NCI-H82 treated with DMSO at 0.1 percent for 48 hours (cell line): ENCODE results near the gene NGEF.

Experiments
- DNase-seq: peaks from one replicate; lab custom pipeline; 2025; ENCODE audit not compliant: unreplicated experiment; lab: John Stamatoyannopoulos, UW

Gene NGEF

DNA sequence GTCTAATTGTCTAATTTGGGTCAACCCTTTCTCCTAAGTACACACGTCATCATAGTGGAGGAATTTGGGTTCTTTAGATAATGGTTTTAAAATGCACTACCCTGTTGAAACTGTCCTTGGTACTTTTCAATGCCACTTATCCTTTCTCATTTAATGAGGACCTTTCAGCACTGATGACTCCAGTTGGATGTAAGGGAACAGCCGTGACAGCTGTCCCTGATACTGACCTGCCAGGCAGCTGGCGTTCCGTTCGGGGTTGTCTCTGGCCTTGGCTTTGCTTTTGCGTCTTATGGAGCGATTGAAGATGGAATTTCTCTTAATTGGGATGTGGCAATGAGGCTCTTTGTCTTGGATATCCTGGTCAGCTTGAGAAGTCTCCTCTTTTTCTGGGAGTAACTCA, 38.7 kb downstream of the NGEF start:
- no peak for DNase-seq

DNA sequence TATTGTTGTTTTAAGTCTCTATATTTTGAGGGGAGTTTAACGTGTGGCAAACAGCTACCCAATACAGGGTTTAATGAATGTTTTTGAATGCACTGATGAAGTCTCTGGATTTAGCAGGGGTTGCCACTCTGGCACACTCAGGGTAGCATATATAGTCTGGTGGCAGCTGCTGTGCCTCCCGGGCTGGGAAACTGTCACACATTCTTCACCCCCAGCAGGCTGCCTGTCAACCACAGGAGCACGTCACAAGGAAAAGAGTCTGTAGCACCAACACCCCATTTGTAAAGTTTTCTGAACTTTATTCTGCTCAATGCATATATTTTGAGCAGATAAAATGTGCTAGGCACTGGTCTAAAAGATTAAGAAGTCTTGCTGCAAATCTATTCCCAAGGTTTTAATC, 39.3 kb downstream of the NGEF start:
- no peak for DNase-seq

DNA sequence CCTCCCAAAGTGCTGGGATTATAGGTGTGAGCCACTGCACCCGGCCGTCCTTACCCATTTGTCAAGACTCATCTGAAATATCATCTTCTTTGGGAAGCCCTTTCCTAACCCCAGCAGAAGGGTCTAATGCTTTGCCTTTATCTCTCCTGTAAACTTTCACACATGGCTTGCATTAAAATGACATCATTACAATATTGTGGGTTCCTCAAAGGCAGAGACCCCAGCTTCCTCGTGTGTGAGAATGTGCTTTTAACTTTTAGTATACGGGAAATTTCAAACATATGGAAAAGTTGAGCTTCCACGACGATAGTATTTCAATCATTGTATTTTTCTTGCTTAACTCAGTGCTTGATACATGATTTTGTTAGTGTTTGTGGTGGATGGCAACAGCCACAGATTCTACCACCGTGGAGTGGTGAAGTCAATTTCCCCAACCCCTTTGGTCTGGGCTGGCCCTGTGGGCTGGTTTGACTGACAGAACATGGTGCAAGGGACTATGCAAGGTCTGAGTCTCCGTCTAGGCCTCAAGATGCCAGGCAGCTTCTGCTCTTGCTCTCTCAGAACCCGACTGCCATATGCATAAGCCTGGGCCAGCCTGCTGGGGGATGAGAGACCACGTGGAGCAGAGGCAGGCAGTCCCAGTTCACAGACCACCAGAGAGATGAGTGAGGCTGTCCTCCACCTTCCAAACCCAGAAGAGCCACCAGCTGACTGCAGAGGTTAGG, 39.9 kb downstream of the NGEF start:
- DNase-seq, result no peak

DNA sequence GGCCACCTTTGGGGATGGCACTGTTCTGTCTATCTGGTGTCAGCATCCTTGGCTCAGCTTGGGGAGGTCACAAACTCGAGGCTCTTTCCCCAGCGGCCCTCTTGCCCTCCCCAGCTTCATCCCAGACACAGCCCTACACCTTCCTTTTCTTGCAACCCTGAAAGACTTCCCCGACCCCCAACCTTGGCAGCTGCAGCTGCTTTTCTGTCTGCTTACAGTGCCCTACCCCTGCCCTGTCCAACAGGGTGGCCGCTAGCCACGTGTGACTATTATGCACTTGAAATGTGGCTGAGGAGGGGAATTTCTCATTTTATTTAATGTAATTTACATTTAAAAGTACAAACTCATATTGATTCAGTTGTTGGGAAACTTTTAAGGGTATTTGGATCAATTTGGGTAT, 41.3 kb downstream of the NGEF start:
- no peak for DNase-seq

DNA sequence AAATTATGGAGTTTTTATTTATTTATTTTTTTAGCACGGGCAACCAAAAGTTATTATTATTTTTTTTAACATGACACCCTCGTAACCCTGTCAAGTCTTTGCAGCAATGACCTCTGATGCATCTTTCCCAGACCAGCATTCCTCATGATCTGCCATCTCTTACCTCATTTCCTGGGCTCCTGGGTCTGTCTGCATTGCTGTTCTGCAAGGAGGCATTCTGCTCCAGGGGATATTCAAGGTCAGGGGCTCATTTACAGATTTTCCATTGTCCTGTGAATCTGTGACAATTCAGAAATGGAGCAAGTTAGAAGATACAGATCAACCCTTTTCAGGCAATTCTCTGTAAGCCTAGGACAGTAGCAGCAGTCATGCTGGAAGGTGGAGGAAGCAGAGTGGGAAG, 43.0 kb downstream of the NGEF start:
- DNase-seq, result no peak

DNA sequence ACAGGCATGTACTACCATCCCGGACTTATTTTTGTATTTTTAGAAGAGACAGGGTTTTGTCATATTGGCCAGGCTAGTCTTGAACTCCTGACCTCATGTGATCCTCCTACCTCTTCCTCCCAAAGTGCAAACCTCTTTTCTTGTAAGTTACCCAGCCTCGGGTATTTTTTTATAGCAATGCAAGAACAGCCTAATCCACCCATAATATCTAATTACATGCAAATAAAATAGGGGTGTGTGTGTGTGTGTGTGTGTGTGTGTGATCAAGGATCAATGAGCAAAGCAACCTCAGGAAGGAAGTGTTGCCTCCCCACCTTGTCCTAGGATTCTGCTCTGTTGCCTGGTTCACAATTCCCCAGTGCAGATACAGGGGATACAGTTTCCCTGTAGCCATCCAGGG, 45.6 kb downstream of the NGEF start:
- no peak for DNase-seq

DNA sequence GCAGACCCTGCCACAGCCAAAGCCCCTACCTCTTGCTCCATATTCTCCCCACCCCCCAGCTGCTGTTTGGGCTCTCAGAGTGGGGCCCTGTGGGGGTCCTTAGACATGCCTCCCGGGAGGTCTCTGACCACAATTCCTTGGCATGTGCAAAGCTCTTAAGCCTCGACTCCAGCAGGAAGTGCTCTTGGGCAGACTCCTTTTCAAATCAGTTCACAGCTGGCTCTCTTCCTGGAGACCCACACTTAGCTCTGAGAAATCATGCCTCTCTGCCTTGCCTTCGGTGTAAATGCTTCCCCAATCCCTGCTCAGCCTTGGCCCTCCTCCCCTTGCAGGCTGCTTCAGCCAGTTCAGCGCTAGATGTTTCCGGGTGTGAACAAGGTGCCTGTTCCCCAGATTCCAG, 46.9 kb downstream of the NGEF start:
- DNase-seq, result no peak

DNA sequence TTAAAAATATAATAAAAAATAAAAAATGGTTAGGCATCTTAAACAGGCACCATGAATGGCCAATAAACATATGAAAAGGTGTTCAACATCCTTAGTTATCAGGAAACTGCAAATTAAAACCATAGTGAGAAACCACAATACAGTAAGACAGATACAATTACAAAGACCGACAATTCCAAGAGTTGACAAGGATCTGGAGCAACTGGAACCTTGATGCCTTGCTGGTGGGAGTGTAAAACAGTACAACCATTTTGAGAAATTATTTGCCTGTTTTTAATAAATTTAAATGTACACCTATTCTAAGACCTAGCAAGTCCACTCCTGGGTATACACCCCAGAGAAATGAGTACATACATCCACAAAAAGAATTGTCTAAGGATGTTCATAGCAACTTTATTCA, 49.1 kb downstream of the NGEF start:
- DNase-seq, result no peak

DNA sequence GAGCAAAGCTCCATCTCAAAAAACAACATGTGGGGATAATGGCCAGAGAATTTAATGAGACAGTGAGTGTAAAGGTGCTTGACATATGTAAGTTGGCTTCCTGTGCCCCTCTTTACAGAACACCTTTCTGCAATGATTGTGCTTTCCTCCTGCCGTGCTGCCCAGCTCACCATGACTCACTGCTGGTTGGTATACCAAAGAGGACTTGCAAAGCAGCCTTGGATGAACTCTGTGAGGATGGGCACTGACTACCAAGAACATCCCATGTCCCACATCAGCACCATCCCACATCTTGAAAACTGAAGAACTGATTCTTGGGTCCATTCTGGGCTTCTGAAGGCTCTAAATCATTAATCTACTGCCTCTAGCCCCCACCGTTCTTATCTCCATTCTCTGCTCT, 52.2 kb downstream of the NGEF start:
- DNase-seq, result no peak

DNA sequence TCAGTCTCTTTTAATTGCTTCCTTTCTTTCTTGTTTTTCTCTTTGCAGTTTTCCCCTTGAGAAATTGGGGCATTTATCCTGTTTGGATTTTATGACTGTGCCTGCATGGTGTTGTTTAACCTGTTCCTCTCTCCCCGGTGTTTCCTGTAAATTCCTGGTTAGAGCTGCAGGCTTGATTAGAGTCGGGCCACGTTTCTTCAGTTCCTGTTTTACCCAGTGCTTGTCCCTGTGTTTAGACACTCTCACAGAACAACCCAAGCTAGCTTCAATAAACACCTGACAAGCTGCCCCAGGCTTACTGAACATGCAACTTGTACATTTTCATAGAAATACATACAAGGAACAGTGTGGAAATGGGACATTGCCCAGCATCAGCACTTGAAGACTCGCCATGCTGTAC, 53.9 kb downstream of the NGEF start:
- no peak for DNase-seq

DNA sequence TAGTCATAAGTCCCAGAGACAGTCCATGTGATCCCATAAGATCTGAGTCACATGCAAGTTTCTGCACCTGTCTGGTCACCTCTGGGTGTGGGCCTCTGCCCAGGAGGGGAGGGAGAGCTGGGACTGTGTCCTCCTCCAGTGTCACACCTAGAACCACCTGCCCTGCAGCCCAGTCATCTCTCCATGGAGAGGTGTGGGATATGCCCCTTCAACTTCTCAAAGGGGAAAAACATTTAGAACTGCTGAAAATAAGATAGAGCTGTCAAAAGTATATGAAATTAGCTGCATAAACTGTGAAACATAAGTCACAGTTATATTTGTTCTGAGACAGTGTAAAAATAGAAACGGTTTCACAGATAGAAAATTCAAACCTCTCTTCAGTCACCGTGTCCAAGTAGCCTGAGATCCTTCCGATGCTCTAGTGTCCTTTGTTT, 55.4 kb downstream of the NGEF start:
- DNase-seq, result no peak

DNA sequence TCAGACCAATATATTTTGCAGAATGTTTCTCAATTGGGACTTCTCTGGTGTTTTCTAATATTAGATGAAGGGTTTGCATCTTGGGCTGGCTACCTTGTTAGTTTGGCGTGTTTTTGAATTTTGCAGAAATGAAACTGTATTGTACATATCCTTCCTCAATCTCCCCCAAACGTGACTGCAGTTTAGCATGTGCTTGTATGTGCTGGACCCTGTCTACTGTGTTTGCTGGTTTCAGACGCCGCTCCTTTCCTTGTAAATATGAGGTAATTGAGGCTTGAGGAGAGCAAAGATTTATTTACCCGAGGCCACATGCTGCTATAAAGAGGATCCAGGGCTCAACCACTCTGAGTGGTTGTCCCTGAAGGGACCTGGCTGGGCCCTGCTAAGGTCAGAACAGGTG, 57.2 kb downstream of the NGEF start:
- DNase-seq, result no peak

DNA sequence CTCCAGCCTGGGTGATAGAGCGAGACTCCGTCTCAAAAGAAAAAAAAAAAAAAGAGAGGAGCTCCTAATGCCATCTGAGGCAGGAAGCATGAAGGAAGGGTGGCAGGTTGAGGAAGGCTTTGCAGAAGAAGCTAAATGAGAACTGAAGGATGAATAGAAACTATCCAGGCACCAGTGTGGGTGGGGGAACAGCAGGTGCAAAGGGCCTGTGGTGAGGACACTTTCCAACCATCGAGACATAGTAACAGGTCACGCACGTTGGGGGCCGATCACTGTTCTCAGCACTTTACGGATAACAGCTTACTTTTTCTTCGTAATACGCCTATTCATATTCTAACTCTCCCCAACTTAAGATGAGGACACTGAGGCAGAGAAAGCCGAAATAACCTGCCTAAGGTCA, 58.4 kb downstream of the NGEF start:
- no peak for DNase-seq

DNA sequence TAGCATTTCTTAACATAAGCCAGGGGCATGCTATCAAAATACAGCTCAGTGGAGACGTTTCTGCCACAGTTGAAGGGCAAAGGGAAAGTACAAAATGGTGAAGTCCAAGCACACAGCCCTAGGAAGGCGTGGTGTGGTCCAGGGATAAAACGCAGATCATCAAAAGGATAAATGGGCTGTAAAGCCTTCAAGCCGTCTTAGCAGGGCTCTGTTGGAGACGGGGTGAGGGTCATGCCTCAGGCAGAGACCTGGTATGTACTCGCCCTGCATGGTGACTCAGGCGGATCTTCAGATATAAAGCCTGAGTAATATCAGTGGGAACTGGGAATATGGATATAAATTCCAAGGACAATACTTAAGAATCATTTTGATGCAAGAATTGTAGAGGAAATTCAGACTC, 61.2 kb downstream of the NGEF start:
- no peak for DNase-seq

DNA sequence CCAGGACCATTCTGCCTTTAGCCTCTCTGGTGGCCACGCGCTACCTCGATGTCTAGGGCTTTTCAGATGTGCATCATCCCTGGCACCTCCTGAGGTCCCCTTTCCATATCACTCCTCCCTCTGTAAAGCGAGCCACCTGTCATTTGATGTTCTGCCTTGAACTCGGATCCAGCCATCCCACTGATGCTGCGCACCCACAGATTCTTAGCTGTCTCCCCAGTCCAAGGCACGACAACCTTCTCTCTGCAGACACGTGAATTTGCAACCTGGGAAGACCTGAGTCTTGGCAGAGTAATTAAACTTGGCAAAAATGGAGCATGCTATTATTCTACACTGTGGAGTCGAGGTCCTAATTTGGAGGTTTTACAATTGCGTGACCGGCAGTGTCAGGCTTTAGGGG, 61.9 kb downstream of the NGEF start:
- DNase-seq, result no peak

DNA sequence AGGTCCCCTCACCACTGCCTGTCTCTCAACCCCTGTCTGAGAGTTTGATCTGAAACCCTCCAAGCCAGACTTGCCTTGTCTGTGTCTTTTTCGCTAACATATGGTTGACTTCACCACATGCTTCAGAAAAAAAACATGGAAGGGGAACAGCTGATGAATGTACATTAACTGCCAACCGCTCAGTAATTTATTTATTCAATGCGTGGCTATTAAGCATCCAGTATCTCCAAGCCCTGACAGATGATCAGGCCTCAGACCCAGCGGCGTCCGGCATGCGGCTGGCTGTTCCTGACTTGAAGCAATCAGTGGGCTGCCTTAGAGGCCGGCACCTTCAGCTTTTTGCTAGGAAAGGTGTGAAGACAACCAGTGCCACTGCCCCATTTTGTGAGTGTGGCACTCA, 62.3 kb downstream of the NGEF start:
- DNase-seq, result no peak

DNA sequence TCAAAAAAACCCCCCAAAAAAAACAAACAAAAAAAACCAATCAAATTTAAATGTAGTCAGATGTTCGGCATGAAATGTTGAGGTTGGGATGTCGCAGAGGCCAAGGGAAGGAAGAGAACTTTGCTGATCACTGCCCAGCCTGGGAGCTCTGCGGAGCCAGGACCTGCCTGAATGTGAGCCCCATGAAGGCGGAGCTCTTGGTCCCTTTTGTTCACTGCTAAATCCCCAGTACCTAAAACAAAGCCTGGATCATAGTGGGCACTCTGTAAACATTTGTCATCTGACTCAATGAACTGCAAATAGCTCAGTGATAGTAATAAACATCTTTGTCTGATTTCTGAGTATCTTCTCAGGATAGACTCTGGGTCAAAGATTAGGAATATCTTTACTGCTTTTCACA, 64.0 kb downstream of the NGEF start:
- no peak for DNase-seq

DNA sequence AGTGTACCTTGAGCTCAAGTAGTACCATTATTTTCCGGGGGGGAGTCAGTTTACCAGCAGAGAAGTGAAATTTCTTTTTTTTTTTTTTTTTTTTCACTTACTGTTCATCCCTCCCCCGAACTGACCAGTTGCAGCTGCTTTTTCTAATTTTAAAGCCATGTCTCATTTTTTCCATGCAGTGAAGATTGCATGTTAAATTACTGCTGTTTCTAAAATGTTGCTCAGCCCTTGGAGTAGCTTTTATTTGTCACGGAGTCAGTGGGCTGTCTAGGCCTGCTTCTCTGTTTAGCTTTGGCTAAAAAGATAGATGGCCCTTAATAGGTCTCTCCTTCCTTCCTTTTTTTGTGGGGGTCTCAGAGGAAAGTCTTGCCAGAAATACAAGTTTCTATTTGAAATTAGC, 70.2 kb downstream of the NGEF start:
- DNase-seq, result no peak

DNA sequence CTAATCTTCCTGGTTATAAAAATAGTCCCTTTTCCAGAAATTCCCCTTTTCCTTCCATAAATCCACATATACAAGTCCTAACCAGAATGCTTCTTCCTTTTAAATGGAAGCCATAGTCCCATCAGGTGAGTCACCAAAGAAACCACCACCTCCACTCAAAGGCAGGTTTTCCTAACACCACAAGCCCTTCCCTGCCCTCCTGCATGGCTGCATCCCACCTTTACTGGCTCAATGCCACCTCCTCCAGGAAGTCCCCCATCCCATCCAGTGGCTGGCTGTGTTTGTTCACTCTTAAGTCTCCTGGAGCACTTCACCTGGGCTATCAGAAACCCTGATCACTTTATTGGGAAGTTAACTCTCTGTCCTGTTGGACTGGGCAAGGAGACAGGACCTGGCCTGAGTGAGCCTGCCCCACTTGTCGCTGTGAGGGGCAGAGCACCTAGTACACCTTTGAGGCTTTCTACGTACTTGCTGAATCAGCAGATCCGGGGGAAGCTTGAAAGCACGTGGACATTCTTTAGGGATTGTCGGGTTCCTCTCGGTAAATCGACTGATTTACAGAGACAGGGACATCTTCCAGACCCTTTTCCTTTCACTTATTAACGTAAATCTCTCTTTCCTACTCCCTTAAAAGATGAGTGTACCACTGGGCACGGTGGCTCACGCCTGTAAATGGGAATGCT, 71.0 kb downstream of the NGEF start:
- no peak for DNase-seq

DNA sequence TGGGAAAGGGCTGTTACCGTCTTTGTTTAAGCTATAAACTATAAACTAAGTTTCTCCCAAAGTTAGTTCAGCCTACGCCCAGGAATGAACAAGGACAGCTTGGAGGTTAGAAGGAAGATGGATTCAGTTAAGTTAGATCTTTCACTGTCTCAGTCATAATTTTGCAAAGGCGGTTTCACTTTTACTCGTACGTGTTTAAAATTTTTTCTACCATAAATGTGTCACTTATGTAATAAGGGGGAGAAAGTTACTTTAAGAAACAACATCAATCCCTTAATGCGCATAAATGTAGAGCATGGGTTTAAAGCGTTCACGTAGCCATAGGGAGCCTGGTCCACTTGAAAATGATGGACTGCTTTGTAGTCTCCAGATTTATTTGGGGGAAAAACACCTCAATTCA, 71.7 kb downstream of the NGEF start:
- no peak for DNase-seq

DNA sequence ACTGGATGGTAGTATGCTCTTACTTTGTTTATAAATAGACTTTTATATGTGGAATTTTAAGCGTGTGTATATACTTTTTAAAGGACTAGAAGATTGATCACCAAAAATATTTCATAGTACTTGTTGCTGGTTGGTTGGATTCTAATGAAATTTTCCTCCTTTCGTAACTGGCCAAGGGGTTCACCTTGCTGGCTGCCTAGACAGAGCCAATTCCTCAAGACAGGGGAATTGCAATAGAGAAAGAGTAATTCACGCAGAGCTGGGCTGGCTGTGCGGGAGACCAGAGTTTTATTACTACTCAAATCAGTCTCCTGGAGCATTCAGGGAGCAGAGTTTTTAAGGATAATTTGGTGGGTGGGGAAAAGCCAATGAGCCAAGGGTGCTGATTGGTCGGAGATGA, 72.3 kb downstream of the NGEF start:
- DNase-seq, result no peak

DNA sequence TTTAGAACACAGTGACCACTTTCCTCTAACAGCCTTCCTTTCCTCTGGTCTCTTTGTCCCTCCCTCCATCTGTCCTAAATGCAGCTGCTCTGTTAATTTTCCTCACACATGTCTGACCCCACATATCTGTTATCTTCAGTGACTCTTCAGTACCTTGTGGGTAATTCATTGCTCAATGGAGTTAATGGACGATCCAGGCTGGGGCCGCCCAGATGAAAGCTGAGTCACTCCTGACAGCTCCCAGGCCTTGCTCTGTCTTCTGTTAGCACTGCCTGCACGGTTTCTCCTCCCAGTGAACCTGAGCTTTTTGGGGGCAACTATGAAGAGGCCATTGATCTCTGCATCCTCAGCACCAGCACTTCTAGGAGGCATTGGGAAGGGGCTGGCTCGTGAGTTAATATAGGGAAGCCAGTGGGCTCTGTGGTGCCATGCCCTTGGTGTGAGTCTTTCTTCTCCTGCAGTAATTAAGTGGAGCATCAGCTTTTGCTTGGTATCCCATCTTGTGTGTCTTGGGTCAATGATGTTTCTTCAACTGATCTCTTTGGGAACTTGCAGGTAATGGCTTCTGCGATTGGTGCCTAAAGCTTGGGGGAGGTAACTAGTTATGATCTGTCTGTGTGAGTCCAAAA, 75.7 kb downstream of the NGEF start:
- no peak for DNase-seq

DNA sequence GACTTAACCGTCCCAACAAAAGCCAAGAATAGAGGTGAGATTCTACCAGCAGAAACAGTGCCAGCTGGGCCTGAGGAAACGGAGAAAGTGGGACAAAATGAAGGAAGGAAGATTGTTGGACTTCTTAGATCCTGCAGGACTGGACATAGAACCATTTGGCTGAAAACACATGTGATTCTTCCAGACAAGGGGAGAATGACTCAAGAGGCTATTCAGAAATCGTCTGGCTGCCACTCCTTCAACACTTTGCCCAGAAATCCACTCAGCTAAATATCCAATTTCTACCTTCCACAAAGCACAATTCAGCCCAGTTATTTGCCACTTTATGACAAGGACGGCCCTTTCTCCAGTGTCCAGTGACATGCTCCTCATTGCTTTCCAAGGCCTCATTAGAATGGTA, 81.4 kb downstream of the NGEF start:
- no peak for DNase-seq
